HG02973 (cell line): Measurements from ENCODE around the gene SHC2.
"Not testable (repeated sequence)": the region's sequence is repeated elsewhere in the genome, so short reads cannot be mapped to it uniquely, and the experiment has no call there.

Experiments used
- ATAC-seq: cut with Tn5 transposase; IDR thresholded peaks from one replicate; pipeline ENCODE4 v1.9.1; 2021; ENCODE audit warnings: moderate library complexity; ENCODE audit not compliant: unreplicated experiment

Gene SHC2

GRCh38 chr19:426725-427445 lies 33.9 kb downstream of the SHC2 start:
- ATAC-seq, result no peak

- no peak for ATAC-seq
These were observed 35.8 kb downstream of the SHC2 start for GRCh38 chr19:425056-425455.

- no peak for ATAC-seq
These were observed 36.3 kb downstream of the SHC2 start for GRCh38 chr19:424546-424945.

GRCh38 chr19:423691-424466 lies 37.0 kb downstream of the SHC2 start:
- no peak for ATAC-seq

- ATAC-seq, result not testable (repeated sequence)
These were observed 38.0 kb downstream of the SHC2 start for GRCh38 chr19:422917-423226.

GRCh38 chr19:422213-422916 lies 38.5 kb downstream of the SHC2 start:
- no peak for ATAC-seq

GRCh38 chr19:419721-420515 lies 40.9 kb downstream of the SHC2 start:
- no peak for ATAC-seq

GRCh38 chr19:418761-419671 lies 41.8 kb downstream of the SHC2 start:
- no peak for ATAC-seq

GRCh38 chr19:416416-416815 lies 44.4 kb downstream of the SHC2 start:
- no peak for ATAC-seq

- no peak for ATAC-seq
These were observed 45.5 kb downstream of the SHC2 start for GRCh38 chr19:415292-415691.

- ATAC-seq, result no peak
These were observed 46.9 kb downstream of the SHC2 start for GRCh38 chr19:413756-414420.

GRCh38 chr19:412356-413355 lies 48.2 kb downstream of the SHC2 start:
- ATAC-seq, result no peak

GRCh38 chr19:411723-412355 lies 49.0 kb downstream of the SHC2 start:
- no peak for ATAC-seq

GRCh38 chr19:411121-411722 lies 49.6 kb downstream of the SHC2 start:
- not testable (repeated sequence) for ATAC-seq

GRCh38 chr19:410243-410781 lies 50.5 kb downstream of the SHC2 start:
- ATAC-seq, result no peak

GRCh38 chr19:409516-410242 lies 51.2 kb downstream of the SHC2 start:
- ATAC-seq, result no peak
